22Rv1 (cell line): ENCODE results near the gene HIRA.
"Not testable (repeated sequence)": the region's sequence is repeated elsewhere in the genome, so short reads cannot be mapped to it uniquely, and the experiment has no call there.

Source experiments
- CTCF ChIP-seq: fragments of 450-650 bp; IDR thresholded peaks from 2 replicates; pipeline ENCODE4 v1.5.1; 2017; ENCODE audit warnings: mild to moderate bottlenecking
- ZFX ChIP-seq: fragments of 450-650 bp; IDR thresholded peaks from 2 replicates; pipeline ENCODE4 v1.6.1; 2017; ENCODE audit warnings: antibody characterized with exemption, borderline replicate concordance

DNA sequence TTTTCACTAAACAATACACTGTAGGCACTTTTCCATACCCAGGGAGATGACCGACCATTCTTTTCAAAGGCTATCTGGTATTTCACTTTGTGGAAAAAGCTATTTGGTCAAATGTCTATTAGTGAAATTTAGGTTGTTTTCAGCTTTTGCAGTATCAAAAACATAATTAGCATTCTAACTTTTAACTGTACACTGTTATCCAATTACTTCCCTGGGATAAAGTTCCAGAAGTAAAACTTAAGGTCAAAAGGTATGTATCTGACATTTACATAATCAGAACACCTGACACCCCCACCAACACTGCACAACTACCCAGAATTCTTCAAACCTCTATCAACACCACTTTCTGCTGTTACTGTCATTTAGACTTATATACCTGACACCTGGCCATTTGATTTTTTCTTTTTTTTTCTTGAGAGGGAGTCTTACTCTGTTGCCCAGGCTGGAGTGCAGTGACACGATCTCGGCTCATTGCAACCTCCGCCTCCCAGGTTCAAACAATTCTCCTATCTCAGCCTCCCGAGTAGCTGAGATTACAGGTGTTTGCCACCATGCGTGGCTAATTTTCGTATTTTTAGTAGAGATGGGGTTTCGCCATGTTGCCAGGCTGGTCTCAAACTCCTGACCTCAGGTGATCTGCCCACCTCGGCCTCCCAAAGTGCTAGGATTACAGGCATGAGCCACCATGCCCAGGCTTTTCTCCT is 13.9 kb upstream of the HIRA start:
- TF ChIP-seq CTCF, ZFX: not testable (repeated sequence)
